ENCODE data around the gene TENM4.

- TF ChIP-seq TAF1 (IDR thresholded peaks at IDR 0.05; ENCODE audit: borderline replicate concordance, low read depth, low read length), result no peak
- no peak for TF ChIP-seq NRF1 (IDR thresholded peaks at IDR 0.05; ENCODE audit: low read depth, low read length)
- no peak for TF ChIP-seq CTCF (IDR thresholded peaks at IDR 0.05)
- TF ChIP-seq CHD2 (IDR thresholded peaks at IDR 0.05; ENCODE audit: low read length, partially characterized antibody), result no peak
- no peak for TF ChIP-seq REST (IDR thresholded peaks at IDR 0.05; ENCODE audit: low read depth, low read length)
- no peak for TF ChIP-seq SIN3A (IDR thresholded peaks at IDR 0.05; ENCODE audit: borderline replicate concordance, low read depth, low read length)
- no peak for TF ChIP-seq RFX5 (IDR thresholded peaks at IDR 0.05; ENCODE audit: low read length)
- no peak for TF ChIP-seq USF2 (IDR thresholded peaks at IDR 0.05; ENCODE audit: borderline replicate concordance, low read depth, low read length)
- no peak for TF ChIP-seq EP300 (IDR thresholded peaks at IDR 0.05; ENCODE audit: borderline replicate concordance in 1 of 2, low read depth in 1 of 2, low read length in 1 of 2)
- TF ChIP-seq FOXM1 (IDR thresholded peaks at IDR 0.05; ENCODE audit: low read depth), result no peak
Observed at GRCh38 chr11:78929906-78930220, 511.0 kb downstream of the TENM4 start.

Data from SK-N-SH (cell line).